ENCODE results near the gene SPSB2.

GRCh38 chr12:6905414-6906040 lies 32.4 kb upstream of the SPSB2 start:
- TF ChIP-seq GATA2 (IDR thresholded peaks at IDR 0.05; ENCODE audit: low read depth, low read length) (no peak), GATA3 (IDR thresholded peaks at IDR 0.05; ENCODE audit: low read depth, low read length) (no peak)
